DMS53 treated with DMSO at 0.1 percent for 48 hours (cell line): ENCODE results near the gene SOD1.
"Not testable (repeated sequence)": the region's sequence is repeated elsewhere in the genome, so short reads cannot be mapped to it uniquely, and the experiment has no call there.

ENCODE experiments used
- DNase-seq: peaks from one replicate; lab custom pipeline; 2025; ENCODE audit not compliant: unreplicated experiment; lab: John Stamatoyannopoulos, UW

Gene SOD1

DNA sequence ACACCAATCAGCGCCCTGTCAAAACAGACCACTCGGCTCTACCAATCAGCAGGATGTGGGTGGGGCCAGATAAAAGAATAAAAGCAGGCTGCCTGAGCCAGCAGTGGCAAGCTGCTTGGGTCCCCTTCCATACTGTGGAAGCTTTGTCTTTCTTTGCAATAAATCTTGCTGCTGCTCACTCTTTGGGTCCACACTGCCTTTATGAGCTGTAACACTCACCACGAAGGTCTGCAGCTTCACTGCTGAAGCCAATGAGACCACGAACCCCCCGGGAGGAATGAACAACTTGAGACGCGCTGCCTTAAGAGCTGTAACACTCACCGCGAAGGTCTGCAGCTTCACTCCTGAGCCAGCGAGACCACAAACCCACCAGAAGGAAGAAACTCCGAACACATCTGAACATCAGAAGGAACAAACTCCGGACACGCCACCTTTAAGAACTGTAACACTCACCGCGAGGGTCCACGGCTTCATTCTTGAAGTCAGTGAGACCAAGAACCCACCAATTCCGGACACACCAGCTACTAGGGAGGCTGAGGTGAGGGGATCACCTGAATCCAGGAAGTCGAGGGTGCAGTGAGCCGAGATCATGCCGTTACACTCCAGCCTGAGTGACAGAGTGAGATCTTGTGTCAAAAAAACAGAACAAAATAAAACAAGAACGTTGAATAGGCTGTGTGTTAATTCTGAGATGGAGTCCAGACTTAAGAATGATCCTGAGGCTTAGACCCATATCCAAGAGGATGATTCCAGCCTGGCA lies 4.5 kb upstream of the SOD1 start:
- not testable (repeated sequence) for DNase-seq

DNA sequence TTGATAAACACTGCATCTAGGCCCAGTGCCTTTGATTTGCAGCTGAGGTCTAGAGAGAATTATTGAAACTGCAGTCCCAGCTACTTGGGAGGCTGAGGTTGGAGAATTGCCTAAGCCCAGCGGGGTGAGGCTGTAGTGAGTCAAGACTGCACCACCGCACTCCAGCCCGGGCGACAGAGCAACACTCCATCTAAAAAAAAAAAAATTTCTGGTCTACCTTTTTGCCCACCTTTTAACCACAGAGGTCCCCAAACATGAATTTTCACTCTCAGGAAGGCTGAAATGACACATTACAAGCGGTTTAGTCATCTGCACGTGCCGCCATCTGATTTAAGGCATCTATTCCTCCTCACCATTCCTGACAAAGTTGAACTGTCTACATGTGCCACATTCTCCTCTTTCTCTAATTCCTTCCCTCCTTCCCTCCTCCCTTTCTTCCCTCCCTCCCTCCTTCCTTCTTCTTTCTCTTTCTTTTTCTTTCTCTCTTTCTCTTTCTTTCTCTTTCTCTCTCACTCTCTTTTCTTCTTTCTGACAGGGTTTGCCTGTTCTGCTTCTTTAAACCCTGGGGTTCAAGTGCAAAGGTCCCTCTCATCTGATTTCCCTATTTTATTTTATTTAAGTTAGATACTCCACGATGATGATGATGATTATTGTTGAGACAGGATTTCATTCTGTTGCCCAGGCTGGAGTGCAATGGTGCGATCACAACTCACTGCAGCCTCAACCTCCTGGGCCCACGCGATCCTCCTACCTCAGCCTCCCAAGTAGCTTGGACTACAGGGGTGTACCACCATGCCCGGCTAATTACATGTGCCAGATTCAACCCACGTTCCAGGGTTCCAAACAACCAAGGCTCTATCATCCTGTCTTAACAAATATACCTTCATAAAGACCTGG lies 3.0 kb upstream of the SOD1 start:
- DNase-seq, result no peak

DNA sequence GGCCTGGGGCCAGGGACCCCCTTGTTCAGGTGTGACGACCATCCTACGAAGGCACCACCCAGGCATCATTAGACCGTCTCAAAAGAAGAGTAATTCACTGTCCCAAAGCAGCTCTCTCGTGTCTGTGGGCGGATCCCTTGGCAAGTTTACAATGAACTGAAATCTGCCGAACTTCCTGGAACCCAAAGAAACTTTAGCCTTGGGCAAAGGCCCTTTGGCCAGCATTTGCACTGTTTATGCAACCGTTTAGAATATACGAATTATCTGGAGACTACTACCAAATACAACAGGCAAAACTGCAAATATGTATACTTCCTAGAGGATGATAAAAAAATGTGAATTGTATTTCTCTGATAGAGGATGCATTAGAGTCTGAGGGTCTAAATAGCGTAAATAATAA lies 1.4 kb upstream of the SOD1 start:
- no peak for DNase-seq

DNA sequence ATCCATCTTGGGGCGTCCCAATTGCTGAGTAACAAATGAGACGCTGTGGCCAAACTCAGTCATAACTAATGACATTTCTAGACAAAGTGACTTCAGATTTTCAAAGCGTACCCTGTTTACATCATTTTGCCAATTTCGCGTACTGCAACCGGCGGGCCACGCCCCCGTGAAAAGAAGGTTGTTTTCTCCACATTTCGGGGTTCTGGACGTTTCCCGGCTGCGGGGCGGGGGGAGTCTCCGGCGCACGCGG lies 282 bp upstream of the SOD1 start:
- DNase-seq, result no peak

DNA sequence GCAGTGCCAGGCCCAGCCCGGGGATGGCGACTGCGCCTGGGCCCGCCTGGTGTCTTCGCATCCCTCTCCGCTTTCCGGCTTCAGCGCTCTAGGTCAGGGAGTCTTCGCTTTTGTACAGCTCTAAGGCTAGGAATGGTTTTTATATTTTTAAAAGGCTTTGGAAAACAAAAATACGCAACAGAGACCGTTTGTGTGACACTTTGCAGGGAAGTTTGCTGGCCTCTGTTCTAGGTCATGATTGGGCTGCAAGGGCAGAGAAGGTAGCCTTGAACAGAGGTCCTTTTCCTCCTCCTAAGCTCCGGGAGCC lies 719 bp downstream of the SOD1 start:
- DNase-seq, result no peak

DNA sequence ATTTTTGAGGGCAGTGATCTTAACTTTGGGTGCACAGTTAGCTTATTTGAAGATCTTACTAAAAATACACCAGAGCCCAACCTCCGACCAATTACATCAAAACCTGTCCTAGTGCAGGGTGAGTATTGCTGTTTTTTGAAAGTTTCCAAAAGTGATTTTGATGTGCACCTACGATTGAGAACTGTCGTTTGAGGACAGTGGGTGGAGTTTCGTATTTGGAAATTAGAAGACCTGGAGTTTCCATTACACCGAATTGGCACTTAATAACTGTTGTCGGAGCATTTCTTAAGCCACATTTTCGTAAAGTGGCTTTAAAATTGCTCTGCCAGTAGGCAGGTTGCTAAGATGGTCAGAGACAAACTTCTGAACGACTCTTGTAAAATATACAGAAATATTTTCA lies 1.1 kb downstream of the SOD1 start:
- no peak for DNase-seq

DNA sequence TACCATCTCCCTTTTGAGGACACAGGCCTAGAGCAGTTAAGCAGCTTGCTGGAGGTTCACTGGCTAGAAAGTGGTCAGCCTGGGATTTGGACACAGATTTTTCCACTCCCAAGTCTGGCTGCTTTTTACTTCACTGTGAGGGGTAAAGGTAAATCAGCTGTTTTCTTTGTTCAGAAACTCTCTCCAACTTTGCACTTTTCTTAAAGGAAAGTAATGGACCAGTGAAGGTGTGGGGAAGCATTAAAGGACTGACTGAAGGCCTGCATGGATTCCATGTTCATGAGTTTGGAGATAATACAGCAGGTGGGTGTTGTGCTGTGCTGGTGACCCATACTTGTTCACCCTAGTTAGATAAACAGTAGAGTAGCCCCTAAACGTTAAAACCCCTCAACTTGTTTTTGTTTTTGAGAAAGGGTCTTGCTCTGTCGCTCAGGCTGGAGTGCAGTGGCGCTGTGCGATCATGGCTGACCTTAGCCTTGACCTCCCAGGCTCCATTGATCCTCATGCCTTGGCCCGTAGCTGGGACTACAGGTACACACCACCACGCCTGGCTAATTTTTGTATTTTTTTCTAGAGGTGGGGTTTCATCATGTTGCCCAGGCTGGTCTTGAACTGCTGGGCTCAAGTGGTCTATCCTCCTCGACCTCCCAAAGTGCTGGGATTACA lies 4.2 kb downstream of the SOD1 start:
- DNase-seq, result no peak

DNA sequence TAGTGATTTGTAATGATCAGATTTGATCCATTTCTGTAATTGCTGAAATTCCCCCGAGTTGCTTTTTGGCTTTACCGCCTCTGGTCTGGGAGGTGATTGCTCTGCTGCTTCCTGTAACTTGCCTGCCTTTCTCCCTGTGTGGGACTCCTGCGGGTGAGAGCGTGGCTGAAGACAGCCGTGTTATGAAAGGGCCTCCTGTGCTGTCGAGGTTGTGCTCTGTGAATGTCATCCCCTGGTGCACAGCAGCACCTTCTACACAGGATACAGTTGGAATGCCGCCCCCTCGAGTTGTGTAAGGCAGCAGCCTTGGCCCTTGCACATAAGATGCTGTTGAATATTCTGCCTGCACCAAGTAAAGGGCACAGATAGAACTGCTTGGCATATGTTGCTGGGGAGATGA lies 5.9 kb downstream of the SOD1 start:
- DNase-seq, result no peak

DNA sequence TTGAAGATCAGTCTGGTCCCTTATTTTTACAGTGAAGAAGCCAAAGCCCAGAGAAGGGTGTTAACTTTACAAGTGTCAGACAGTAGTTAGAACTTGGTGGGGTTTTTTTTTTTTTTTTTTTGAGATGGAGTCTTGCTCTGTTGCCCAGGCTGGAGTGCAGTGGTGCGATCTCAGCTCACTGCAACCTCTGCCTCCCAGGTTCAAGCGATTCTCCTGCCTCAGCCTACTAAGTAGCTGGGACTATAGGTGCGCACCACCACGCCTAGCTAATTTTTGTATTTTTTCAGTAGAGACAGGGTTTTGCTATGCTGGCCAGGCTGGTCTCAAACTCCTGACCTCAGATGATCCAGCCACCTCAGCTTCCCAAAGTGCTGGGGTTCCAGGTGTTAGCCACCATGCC lies 6.4 kb downstream of the SOD1 start:
- DNase-seq, result not testable (repeated sequence)

DNA sequence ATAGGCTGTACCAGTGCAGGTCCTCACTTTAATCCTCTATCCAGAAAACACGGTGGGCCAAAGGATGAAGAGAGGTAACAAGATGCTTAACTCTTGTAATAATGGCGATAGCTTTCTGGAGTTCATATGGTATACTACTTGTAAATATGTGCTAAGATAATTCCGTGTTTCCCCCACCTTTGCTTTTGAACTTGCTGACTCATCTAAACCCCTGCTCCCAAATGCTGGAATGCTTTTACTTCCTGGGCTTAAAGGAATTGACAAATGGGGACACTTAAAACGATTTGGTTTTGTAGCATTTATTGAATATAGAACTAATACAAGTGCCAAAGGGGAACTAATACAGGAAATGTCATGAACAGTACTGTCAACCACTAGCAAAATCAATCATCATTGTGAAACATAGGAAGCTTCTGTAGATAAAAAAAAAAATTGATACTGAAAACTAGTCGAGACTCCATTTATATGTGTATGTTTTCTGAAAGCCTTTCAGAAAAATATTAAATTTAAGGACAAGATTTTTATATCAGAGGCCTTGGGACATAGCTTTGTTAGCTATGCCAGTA lies 7.0 kb downstream of the SOD1 start:
- DNase-seq, result no peak

DNA sequence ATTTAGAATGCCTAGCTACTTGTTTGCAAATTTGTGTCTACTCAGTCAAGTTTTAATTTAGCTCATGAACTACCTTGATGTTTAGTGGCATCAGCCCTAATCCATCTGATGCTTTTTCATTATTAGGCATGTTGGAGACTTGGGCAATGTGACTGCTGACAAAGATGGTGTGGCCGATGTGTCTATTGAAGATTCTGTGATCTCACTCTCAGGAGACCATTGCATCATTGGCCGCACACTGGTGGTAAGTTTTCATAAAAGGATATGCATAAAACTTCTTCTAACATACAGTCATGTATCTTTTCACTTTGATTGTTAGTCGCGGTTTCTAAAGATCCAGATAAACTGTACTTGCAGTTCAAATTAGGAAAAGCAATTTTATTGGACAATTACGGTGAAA lies 7.6 kb downstream of the SOD1 start:
- no peak for DNase-seq

DNA sequence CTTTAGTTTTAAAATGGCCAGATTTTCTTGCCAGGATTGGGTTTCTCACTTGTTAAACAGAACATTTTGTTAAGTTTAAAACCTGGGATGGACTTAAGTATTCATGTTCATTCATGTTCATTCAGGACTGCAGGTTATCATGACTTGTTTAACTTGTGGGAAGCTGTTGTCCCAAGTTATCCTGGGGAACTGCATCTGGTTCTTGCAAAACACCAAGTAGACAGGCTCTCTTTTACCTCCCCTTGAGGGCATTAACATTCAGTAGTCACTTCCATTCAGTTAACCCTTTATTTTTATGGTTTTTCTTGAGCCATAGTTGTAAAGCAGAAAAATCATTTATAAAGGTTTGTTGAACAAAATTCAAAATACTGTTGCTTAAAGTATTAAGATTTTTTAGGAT lies 8.1 kb downstream of the SOD1 start:
- DNase-seq, result no peak

DNA sequence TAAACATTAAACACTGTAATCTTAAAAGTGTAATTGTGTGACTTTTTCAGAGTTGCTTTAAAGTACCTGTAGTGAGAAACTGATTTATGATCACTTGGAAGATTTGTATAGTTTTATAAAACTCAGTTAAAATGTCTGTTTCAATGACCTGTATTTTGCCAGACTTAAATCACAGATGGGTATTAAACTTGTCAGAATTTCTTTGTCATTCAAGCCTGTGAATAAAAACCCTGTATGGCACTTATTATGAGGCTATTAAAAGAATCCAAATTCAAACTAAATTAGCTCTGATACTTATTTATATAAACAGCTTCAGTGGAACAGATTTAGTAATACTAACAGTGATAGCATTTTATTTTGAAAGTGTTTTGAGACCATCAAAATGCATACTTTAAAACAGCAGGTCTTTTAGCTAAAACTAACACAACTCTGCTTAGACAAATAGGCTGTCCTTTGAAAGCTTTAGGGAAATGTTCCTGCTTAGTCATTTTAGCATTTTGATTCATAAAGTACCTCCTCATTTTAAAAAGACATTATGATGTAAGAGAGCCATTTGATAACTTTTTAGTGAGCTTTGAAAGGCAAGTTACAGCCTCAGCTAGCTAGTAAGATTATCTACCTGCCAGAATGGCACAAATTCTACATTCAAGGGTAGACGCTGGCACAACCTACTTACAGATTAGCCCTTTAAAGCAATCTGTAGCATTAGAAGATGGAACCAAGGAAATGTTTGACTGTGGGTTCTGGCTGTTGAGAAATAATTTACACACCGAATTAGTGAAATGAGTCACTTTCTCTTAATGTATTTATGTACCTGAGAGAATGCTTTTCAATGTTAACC lies 9.4 kb downstream of the SOD1 start:
- DNase-seq, result no peak

DNA sequence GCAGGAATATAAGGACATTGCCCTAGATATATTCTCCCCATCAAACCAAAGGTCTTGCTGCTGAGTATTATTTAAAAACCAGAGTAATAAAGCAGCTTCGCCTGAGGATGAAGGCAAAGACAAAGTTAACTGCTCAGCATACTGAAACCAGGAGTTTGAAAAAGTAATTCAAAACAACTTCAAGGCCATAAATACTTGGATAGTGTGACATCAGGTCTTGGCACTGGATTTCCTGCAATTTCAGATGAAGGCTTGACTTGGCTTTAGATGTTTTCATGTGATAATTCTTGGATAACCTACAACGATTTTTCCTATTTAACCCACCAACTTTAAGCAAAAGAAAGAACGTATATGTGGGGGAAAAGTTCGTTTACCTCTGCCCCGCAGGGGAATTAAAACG lies 10.6 kb downstream of the SOD1 start:
- DNase-seq, result no peak

DNA sequence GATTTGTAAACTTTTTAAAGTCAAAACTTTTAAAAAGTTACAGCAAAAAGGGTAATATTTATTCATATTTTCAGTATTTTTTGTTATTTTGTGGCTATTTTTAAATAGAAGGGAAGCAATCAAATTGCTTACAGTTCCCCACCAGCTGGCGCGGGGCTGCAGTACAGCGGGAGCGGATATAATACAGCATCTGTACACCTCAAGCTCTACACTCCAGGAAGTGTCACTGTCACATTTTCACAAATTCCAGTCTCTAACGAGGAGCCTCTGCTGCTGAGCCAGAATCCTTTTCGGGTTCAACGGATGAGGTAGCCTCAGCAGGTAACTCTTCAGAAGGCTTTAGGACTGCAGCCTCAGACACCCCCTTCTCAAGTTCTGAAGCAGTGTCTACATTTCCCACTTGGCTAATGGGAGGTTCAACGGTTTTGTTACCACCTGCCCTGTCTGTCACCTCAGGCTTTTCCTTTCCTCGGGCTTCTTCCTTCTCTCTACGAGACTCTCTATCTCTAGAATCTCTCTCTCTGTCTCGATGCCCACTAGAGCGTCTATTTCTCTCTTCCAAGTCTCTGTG lies 11.7 kb downstream of the SOD1 start:
- DNase-seq, result no peak

DNA sequence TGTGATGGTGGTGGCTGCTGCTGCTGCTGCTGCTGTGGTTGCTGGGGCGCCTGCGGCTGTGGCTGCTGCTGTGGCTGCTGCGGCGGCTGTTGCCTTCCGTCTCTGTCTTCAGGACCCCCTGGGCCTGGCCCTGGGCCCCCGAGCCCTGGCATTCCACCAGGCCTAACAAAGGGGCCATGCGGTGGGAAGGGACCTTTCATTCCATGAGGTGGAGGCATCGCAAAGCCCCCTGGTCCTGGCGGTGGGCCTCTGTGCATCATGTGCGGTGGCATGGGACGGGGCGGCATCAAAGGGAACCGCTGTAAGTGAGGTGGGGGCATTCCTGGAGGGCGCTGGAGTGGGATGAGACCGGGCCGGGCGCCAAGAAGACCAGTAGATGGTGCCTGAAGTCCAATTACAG lies 12.4 kb downstream of the SOD1 start:
- no peak for DNase-seq

DNA sequence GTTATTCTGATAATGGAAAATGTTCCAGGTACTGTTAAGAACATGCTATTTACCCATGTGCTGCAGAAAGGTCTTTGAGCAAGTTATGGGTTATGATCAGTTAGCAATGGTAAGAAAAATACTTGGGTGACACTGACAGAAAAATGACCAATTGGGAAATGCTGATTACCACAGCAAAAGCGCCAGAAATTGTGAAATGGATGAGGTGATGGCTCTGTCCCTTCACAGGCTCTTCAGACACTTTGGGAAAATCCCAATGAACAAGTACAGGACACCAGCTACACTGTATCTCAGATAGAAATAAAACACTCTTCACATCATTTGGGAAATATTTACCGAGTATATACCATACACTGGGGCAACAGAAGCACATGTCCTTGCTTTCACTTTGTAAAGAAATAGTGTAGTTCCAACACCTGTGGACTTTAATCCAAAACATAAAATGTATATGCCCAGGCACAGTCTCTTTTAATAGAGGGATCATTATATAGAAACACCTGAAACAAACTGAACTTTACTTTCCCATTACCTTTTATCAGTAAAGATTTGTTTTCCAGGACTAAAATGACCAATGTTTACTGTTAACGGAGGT lies 13.9 kb downstream of the SOD1 start:
- DNase-seq, result no peak

DNA sequence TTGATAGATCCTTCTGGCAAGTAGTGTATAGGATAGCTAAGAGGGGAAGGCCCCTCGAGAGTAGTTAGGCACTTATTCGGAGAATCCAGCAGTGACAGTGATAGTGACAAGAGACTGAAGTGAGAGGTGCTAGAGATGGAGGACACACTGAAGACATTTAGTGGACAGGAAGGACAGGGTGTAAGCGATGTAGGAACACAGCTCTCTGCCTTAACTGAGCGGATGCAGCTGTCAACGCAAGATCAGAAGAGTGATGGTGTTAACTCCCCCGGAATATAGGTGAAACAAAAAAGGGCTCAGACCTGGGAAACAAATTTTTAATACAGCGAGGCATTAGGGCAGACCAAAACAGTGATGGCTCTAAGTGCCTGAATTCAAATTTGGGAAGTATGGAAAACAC lies 15.8 kb downstream of the SOD1 start:
- DNase-seq, result no peak

DNA sequence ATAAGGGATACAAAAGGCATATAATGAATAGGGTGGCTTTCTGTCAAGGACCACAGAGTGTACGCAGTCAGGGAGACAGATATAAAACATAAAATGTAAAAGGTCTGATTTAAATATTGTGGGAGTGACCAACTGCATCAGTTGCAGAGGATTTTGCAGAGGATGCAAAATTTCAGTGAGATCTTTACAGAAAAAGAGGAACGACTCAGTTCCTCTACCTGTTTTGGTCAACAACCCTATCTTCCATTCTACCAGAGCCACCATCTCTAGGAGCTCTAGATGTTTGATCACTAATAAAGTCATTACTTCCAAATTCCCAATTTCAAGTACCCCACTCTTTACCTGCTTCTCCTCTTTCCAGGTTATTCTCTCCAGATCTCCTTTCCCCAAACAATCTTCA lies 16.5 kb downstream of the SOD1 start:
- DNase-seq, result no peak

DNA sequence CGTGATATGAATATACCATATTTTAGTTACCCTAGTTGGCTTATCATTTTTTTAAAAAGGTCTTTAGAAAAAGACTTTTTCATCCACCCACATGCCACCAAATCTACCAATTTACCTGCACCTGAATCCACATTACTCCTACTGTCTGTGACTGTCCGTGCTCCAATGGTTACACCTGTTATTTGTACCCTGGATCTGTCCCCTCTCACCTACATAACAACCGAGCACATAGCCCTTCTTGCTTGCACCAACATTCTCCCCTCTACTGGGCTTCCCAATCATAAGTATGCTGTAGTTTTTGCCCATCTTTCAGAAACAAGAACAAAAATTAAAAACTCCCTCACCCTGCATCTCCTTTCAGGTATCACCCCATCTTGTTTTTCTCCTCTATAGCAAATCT lies 17.6 kb downstream of the SOD1 start:
- DNase-seq, result no peak

DNA sequence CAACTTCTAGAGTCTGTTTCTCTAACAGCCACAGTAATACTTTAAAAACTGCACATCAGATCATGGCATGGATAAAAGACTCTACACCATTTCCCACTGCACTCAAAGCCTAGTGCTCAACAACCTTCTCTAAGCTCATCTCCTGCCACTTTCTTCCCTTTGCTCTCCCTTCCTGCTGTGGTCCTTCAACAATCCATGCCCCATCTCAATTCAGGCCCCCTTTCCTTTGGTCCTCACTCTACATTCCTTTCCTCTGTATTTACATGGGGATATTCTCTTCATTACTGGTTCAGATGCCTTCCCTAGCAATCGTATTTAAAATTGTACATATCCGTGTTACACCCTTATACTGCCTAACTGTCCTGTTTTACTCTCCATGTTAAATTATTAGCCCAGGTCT lies 19.0 kb downstream of the SOD1 start:
- DNase-seq, result no peak
